Stimulated activated CD4-positive, alpha-beta T cell treated with anti-CD3 and anti-CD28 coated beads, TNF-alpha, amount 100 ng/mL, for 4 hours (primary cell): ENCODE measurements around the gene MYLK2.

Experiments used
- DNase-seq, 3 experiments: peaks; one replicate each; pipeline ENCODE4 v3.0.0-alpha.2; 2020; ENCODE audit warnings: low read depth in 3 of 3

MYLK2 gene

GRCh38 chr20:31871618-31871954 is 52.4 kb downstream of the MYLK2 start:
- DNase-seq, result no peak

DNA sequence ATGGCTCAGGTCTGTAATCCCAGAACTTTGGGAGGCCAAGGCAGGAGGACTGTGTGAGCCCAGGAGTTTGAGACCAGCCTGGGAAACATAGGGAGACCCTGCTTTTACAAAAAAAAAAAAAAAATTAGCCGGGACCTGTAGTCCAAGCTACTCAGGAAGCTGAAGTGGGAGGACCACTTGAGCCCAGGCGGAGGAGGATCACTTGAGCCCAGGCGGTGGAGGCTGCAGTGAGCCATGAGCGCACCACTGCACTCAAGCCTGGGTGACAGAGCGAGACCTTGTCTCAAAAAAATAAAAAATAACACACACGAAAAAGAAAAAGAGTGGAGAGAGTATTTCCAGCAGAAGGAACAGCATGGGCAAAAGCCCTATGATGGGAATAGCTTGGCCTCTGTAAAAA is 53.2 kb downstream of the MYLK2 start:
- DNase-seq, result no peak

DNA sequence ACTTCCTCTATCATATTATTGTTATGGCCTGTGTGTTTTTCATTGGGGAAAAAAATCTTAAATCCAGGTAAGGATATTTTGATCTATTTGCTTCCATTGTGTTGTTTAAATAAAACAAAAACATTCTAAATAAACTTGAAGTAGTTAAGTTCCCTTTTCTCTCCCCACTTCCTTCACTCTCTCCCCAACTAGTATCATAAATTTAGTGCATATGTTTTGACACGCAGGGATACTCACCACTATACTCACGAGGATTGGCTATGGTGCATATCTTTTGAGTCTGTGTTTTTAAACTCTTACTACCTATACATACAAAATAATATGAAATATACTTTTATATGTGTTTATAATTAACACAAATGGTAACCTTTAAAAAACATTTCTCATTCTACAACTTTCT is 56.5 kb downstream of the MYLK2 start:
- DNase-seq, result no peak

- DNase-seq, result no peak
These were observed 58.5 kb downstream of the MYLK2 start for GRCh38 chr20:31877684-31878083.

GRCh38 chr20:31879143-31879987 is 60.2 kb downstream of the MYLK2 start:
- DNase-seq, result peak; percentile 50 to 51 (median 50)

DNA sequence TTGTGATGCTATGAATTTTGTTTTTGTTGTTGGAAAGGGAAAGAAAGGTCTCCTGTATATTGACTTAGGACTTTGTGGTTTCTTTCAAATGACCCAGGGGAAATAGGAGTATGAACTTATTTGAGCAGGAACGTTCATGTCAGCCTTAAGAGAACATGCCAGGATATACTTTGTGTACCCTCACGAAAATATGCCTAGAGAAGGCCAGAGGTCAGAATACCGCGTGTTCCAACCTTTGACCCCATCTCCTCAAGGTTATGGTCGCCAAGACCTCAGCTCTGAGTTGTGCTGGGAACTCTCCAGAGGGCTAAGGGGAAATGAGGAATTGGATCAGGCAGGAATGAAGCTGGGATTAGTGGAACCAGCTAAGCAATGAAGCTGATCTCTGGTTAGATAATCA is 62.8 kb downstream of the MYLK2 start:
- no peak for DNase-seq

DNA sequence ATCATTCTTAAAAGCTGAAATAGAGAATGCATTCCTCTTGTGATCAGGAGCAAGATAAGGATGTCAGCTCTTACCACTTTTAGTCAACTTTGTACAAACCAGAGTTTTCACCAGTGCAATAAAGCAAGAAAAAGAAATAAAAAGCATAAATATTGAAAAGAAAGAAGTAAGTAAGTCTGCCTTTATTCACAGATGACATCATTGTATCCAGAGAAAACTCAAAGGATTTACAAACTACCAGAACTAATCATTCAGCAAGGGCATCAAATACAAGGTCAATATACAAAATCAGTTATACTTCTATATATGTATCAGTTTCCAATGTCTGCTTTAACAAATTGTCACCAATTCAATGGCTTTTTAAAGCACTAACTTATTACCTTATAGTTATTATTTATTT is 64.7 kb downstream of the MYLK2 start:
- DNase-seq, result no peak
